ENCODE results near the gene FBXO46.
"Not testable (repeated sequence)": the region's sequence is repeated elsewhere in the genome, so short reads cannot be mapped to it uniquely, and the experiment has no call there.

Gene FBXO46

GRCh38 chr19:45717983-45718650 lies 12.6 kb downstream of the FBXO46 start:
- no peak for DNase-seq (ENCODE audit: low read depth)

GRCh38 chr19:45717131-45717982 lies 13.3 kb downstream of the FBXO46 start:
- DNase-seq (ENCODE audit: low read depth) = peak; percentile 87

- DNase-seq (ENCODE audit: low read depth) = no peak
Measured at GRCh38 chr19:45716359-45717130, 14.2 kb downstream of the FBXO46 start.

GRCh38 chr19:45715139-45715538 lies 15.6 kb downstream of the FBXO46 start:
- no peak for DNase-seq (ENCODE audit: low read depth)

- no peak for DNase-seq (ENCODE audit: low read depth)
Measured at GRCh38 chr19:45713141-45713540, 17.6 kb downstream of the FBXO46 start.

GRCh38 chr19:45712699-45713067 lies 18.0 kb downstream of the FBXO46 start:
- no peak for DNase-seq (ENCODE audit: low read depth)

GRCh38 chr19:45711851-45712698 lies 18.6 kb downstream of the FBXO46 start:
- DNase-seq (ENCODE audit: low read depth) = no peak

- DNase-seq (ENCODE audit: low read depth) = no peak
Measured at GRCh38 chr19:45710356-45711130, 20.2 kb downstream of the FBXO46 start.

GRCh38 chr19:45705710-45706415 lies 24.8 kb downstream of the FBXO46 start:
- no peak for DNase-seq (ENCODE audit: low read depth)

- no peak for DNase-seq (ENCODE audit: low read depth)
Measured at GRCh38 chr19:45705115-45705514, 25.6 kb downstream of the FBXO46 start.

- no peak for DNase-seq (ENCODE audit: low read depth)
Measured at GRCh38 chr19:45701676-45702075, 29.0 kb downstream of the FBXO46 start.

GRCh38 chr19:45693106-45693788 lies 37.4 kb downstream of the FBXO46 start:
- peak; percentile 26 for DNase-seq (ENCODE audit: low read depth)

- DNase-seq (ENCODE audit: low read depth) = peak; percentile 98
Measured at GRCh38 chr19:45692187-45693105, 38.2 kb downstream of the FBXO46 start, which contains the start of gene QPCTL. TSS of gene QPCTL (plus strand) at chr19:45692666. CDS start at chr19:45692704, 38 bp downstream.

GRCh38 chr19:45691516-45692186 lies 39.0 kb downstream of the FBXO46 start, which contains the start of gene SNRPD2:
TSS of gene SNRPD2 (minus strand) at chr19:45691953. CDS start at chr19:45691888, 65 bp downstream.
- DNase-seq (ENCODE audit: low read depth) = peak; percentile 93

GRCh38 chr19:45687599-45687998 lies 43.1 kb downstream of the FBXO46 start:
- DNase-seq (ENCODE audit: low read depth) = no peak

- DNase-seq (ENCODE audit: low read depth) = not testable (repeated sequence)
Measured at GRCh38 chr19:45685045-45685444, 45.7 kb downstream of the FBXO46 start.

GRCh38 chr19:45682908-45683307 lies 47.8 kb downstream of the FBXO46 start:
- no peak for DNase-seq (ENCODE audit: low read depth)

- DNase-seq (ENCODE audit: low read depth) = no peak
Measured at GRCh38 chr19:45682117-45682516, 48.6 kb downstream of the FBXO46 start.
